NCI-H128 (cell line): ENCODE data around the gene PCDHGA8.
"Not testable (repeated sequence)": the region's sequence is repeated elsewhere in the genome, so short reads cannot be mapped to it uniquely, and the experiment has no call there.

Source experiments
- DNase-seq: peaks from one replicate; lab custom pipeline; 2025; ENCODE audit not compliant: unreplicated experiment; lab: John Stamatoyannopoulos, UW

Gene PCDHGA8

DNA sequence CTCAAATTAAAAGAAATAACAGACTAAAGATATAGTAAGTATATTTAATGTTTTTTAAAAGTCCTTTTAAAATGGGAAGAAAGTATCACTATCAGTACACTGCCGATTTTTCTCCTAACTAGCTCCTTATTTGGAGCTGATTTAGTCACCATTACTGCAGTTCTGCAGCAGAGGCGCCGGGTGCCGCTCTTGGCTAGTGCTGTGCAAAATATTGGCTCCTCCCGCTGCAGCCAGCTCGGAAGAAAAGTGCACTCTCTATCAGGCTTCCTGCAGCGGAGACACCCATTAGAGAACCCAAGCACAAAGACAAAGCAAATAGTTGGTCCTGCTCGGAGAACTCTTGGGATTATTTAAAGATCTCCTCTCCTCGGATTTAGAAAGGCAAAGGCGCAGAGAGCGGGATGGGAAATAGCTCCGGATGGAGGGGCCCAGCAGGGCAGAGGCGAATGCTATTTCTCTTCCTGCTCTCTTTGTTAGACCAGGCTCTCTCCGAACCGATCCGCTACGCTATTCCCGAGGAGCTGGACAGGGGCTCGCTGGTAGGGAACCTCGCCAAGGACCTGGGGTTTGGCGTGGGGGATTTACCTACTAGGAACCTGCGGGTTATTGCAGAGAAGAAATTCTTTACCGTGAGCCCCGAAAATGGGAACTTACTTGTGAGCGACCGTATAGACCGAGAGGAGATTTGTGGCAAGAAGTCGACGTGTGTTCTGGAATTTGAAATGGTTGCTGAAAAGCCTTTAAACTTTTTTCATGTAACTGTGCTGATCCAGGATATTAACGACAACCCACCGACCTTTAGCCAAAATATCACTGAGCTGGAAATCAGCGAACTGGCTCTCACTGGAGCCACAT, 22.2 kb upstream of the PCDHGA8 start, which contains the start of gene PCDHGB3:
Gene PCDHGB3 (plus strand): TSS at position 249 of the 855 bp plus-strand sequence. CDS start 153 bp downstream, at position 402.
- no peak for DNase-seq

DNA sequence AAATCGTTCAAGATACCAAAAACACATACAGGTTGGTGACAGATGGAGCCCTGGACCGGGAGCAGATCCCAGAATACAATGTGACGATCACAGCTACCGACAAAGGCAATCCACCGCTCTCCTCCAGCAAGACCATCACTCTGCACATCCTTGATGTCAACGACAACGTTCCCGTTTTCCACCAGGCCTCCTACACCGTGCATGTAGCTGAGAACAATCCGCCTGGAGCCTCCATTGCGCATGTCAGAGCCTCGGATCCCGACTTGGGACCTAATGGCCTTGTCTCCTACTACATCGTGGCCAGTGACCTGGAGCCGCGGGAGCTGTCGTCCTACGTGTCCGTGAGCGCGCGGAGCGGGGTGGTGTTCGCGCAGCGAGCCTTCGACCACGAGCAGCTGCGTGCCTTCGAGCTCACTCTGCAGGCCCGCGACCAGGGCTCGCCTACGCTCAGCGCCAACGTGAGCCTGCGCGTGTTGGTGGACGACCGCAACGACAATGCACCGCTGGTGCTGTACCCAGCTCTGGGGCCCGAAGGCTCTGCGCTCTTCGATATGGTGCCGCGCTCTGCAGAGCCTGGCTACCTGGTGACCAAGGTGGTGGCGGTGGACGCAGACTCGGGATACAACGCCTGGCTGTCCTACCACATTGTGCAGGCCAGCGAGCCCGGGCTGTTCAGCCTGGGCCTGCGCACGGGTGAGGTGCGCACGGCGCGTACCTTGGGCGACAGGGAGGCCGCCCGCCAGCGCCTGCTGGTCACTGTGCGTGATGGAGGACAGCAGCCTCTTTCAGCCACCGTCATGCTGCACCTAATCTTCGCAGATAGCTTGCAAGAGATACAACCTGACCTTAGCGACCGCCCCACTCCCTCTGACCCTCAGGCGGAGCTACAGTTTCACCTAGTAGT, 20.6 kb upstream of the PCDHGA8 start:
- no peak for DNase-seq

DNA sequence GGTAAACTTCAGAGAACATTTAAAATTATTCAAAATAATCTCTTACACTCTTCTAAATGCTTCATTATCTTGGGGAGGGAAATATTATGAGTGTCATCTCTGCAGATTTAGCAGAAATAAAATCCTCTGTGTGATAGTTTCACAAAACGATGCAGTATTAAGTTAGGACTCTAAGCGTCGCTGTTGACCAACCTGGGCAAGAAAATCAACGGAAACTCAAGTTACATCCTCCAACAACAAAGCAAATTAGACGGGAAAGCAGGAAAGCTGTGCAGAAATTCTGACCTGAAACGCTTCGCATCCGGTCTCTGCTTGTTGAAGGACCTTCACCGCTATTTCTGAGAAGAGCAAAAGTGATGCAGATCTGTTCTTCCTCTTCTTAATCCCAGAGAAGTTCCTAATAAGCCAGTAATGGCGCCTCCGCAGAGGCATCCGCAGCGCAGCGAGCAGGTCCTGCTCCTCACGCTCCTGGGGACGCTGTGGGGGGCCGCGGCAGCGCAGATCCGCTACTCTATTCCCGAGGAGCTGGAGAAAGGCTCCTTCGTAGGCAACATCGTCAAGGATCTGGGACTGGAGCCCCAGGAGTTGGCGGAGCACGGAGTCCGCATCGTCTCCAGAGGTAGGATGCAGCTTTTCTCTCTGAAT, 18.6 kb upstream of the PCDHGA8 start, which contains the start of gene PCDHGA6:
Gene PCDHGA6 (plus strand): TSS at position 219 of the 645 bp plus-strand sequence. CDS start 193 bp downstream, at position 412.
- DNase-seq = no peak

DNA sequence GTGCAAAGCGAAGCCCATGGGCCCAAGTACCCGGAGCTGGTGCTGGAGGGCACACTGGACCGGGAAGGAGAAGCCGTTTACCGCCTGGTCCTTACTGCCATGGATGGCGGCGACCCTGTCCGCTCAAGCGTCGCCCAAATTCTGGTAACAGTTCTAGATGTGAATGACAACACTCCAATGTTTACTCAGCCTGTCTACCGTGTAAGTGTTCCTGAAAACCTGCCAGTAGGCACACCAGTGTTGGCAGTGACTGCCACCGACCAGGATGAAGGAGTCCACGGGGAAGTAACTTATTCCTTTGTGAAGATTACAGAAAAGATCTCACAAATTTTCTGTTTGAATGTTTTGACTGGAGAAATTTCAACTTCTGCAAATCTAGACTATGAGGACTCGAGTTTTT, 17.8 kb upstream of the PCDHGA8 start:
- DNase-seq = no peak

DNA sequence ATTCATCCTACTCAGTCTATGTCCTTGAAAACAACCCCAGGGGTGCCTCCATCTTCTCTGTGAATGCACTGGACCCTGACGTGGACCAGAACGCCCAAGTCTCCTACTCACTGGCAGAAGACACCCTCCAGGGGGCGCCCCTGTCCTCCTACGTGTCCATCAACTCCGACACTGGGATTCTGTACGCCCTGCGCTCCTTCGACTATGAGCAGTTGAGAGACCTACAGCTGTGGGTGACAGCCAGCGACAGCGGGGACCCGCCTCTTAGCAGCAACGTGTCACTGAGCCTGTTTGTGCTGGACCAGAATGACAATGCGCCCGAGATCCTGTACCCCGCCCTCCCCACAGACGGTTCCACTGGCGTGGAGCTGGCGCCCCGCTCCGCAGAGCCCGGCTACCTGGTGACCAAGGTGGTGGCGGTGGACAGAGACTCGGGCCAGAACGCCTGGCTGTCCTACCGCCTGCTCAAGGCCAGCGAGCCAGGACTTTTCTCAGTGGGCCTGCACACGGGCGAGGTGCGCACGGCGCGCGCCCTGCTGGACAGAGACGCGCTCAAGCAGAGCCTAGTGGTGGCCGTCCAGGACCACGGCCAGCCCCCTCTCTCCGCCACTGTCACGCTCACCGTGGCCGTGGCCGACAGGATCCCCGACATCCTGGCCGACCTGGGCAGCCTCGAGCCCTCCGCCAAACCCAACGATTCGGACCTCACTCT, 16.8 kb upstream of the PCDHGA8 start:
- not testable (repeated sequence) for DNase-seq

DNA sequence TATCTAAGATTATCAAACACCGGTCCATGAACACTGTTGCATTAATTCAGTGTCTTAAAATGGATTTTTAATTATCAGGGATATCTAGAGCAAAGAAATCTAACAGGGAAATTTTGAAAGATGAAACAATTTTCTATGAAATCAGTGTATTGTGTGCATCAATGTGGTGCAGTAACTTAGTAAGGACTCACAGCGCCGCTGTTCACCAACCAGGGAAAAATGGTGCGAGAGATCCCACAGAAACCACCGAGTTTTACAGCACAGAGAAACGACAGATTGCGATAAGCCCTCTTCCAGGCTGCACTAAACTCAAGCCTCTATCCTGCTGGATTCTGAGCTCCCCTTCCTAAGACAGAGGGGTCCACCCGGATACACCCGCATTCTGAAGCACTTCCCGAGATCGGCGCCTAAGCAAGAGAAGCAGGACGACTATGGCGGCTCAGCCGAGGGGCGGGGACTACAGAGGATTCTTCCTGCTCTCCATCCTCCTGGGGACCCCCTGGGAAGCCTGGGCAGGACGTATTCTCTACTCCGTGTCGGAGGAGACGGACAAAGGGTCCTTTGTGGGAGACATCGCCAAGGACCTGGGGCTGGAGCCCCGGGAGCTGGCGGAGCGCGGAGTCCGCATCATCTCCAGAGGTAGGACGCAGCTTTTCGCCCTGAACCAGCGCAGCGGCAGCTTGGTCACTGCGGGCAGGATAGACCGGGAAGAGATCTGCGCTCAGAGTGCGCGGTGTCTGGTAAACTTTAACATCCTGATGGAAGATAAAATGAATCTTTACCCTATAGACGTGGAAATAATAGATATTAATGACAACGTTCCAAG, 9.8 kb upstream of the PCDHGA8 start, which contains the start of gene PCDHGA7:
Gene PCDHGA7 (plus strand): TSS at position 274 of the 826 bp plus-strand sequence. CDS start 158 bp downstream, at position 432.
- no peak for DNase-seq

DNA sequence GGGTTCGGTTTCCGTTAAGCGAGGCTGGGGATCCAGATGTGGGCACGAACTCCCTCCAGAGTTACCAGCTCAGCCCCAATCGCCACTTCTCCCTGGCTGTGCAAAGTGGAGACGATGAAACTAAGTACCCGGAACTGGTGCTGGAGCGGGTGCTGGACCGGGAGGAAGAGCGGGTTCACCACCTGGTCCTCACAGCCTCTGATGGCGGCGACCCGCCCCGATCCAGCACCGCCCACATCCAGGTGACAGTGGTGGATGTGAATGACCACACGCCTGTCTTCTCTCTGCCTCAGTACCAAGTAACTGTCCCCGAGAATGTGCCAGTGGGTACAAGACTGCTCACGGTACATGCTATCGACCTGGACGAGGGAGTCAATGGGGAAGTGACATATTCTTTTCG, 9.1 kb upstream of the PCDHGA8 start:
- no peak for DNase-seq

DNA sequence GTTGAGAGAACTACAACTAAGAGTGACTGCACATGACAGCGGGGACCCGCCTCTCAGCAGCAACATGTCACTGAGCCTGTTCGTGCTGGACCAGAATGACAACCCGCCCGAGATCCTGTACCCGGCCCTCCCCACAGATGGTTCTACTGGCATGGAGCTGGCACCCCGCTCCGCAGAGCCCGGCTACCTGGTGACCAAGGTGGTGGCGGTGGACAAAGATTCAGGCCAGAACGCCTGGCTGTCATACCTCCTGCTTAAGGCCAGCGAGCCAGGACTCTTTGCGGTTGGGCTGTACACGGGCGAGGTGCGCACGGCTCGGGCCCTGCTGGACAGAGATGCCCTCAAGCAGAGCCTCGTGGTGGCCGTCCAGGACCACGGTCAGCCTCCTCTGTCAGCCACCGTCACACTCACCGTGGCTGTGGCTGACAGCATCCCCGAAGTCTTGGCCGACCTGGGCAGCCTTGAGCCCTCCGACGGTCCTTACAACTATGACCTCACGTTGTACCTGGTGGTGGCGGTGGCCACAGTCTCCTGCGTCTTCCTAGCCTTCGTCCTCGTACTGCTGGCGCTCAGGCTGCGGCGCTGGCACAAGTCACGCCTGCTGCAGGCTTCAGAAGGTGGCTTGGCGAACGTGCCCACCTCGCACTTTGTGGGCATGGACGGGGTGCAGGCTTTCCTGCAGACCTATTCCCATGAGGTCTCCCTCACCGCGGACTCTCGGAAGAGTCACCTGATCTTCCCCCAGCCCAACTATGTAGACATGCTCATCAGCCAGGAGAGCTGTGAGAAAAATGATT, 7.8 kb upstream of the PCDHGA8 start:
- no peak for DNase-seq

DNA sequence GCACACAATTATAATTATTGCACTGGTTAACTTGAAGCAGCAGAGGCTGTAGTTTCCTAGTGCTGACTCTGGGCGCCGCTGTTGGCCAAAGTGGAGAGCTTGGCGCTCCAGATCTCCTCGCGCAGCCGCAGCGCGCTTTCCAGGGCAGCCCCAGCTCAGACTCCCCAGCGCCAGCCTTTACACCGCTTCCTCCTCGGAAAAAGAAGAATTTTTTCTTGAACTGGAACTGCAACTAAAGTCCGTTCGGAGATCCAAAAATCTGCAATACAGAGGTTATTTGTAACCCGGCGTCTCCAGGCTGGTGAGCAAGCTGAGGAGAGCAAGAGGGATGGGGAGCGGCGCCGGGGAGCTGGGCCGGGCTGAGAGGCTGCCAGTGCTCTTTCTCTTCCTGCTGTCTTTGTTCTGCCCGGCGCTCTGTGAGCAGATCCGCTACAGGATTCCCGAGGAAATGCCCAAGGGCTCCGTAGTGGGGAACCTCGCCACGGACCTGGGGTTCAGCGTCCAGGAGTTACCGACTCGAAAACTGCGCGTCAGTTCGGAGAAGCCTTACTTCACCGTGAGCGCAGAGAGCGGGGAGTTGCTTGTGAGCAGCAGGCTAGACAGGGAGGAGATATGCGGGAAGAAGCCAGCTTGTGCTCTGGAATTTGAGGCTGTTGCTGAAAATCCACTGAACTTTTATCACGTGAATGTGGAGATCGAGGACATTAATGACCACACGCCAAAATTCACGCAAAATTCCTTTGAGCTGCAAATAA, 4.7 kb upstream of the PCDHGA8 start, which contains the start of gene PCDHGB4:
Gene PCDHGB4 (plus strand): TSS at position 142 of the 755 bp plus-strand sequence. CDS start 187 bp downstream, at position 329.
- DNase-seq = not testable (repeated sequence)

DNA sequence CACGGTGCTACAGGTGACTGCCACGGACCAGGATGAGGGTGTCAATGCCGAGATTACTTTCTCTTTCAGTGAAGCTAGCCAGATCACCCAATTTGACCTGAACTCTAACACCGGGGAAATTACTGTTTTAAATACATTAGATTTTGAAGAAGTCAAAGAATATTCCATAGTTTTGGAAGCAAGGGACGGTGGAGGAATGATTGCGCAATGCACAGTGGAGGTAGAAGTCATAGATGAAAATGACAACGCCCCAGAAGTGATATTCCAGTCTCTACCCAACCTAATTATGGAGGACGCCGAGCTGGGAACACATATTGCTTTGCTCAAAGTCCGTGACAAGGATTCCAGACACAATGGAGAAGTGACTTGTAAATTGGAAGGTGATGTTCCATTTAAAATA, 3.8 kb upstream of the PCDHGA8 start:
- DNase-seq = no peak

DNA sequence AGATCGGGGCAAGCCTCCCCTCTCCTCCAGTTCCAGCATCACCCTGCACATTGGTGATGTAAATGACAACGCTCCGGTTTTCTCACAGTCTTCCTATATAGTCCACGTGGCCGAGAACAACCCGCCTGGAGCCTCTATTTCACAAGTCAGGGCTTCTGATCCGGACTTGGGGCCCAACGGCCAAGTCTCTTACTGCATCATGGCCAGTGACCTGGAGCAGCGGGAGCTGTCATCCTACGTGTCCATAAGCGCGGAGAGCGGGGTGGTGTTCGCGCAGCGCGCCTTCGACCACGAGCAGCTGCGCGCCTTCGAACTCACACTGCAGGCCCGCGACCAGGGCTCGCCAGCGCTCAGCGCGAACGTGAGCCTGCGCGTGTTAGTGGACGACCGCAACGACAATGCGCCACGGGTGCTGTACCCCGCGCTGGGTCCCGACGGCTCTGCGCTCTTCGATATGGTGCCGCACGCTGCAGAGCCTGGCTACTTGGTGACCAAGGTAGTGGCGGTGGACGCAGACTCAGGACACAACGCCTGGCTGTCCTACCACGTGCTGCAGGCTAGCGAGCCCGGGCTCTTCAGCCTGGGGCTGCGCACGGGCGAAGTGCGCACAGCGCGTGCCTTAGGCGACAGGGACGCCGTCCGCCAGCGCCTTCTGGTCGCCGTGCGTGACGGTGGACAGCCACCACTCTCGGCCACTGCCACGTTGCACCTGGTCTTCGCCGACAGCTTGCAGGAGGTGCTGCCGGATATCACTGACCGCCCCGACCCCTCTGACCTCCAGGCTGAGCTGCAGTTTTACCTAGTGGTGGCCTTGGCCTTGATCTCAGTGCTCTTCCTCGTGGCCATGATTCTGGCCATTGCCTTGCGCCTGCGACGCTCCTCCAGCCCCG, 3.0 kb upstream of the PCDHGA8 start:
- no peak for DNase-seq

DNA sequence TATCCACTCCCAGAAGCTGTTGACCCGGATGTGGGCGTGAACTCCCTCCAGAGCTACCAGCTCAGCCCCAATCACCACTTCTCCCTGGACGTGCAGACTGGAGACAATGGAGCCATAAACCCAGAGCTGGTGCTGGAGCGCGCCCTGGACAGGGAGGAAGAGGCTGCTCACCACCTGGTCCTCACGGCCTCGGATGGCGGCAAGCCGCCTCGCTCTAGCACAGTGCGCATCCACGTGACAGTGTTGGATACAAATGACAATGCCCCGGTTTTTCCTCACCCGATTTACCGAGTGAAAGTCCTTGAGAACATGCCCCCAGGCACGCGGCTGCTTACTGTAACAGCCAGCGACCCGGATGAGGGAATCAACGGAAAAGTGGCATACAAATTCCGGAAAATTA, 834 bp downstream of the PCDHGA8 start:
- no peak for DNase-seq

DNA sequence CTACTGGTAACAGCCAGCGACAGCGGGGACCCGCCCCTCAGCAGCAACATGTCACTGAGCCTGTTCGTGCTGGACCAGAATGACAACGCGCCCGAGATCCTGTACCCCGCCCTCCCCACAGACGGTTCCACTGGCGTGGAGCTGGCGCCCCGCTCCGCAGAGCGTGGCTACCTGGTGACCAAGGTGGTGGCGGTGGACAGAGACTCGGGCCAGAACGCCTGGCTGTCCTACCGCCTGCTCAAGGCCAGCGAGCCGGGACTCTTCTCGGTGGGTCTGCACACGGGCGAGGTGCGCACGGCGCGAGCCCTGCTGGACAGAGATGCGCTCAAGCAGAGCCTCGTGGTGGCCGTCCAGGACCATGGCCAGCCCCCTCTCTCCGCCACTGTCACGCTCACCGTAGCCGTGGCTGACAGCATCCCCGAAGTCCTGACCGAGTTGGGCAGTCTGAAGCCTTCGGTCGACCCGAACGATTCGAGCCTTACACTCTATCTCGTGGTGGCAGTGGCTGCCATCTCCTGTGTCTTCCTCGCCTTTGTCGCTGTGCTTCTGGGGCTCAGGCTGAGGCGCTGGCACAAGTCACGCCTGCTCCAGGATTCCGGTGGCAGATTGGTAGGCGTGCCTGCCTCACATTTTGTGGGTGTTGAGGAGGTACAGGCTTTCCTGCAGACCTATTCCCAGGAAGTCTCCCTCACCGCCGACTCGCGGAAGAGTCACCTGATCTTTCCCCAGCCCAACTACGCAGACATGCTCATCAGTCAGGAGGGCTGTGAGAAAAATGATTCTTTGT, 2.2 kb downstream of the PCDHGA8 start:
- not testable (repeated sequence) for DNase-seq

DNA sequence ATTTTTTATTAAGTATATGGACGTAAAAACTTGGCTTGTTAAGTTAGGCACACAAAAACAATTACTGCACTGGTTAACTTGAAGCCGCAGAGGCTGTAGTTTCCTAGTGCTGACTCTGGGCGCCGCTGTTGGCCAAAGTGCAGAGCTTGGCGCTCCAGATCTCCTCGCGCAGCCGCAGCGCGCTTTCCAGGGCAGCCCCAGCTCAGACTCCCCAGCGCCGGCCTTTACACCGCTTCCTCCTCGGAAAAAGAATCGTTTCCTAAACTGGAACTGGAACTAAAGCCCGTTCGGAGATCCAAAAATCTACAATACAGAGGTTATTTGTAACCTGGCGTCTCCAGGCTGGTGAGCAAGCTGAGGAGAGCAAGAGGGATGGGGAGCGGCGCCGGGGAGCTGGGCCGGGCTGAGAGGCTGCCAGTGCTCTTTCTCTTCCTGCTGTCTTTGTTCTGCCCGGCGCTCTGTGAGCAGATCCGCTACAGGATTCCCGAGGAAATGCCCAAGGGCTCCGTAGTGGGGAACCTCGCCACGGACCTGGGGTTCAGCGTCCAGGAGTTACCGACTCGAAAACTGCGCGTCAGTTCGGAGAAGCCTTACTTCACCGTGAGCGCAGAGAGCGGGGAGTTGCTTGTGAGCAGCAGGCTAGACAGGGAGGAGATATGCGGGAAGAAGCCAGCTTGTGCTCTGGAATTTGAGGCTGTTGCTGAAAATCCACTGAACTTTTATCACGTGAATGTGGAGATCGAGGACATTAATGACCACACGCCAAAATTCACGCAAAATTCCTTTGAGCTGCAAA, 5.5 kb downstream of the PCDHGA8 start, which contains the start of gene PCDHGB5:
Gene PCDHGB5 (plus strand): TSS at position 192 of the 796 bp plus-strand sequence. CDS start 181 bp downstream, at position 373.
- not testable (repeated sequence) for DNase-seq

DNA sequence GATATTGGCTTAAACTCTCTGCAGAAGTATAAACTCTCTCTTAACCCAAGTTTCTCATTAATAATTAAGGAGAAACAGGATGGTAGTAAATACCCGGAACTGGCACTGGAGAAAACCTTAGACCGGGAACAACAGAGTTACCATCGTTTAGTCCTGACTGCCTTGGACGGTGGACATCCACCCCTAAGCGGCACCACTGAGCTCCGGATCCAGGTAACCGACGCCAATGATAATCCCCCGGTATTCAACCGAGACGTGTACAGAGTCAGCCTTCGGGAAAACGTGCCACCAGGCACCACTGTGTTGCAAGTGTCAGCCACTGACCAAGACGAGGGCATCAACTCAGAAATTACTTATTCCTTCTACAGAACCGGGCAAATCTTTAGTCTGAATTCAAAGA, 6.2 kb downstream of the PCDHGA8 start:
- no peak for DNase-seq
